Measurements from ENCODE around the gene DEUP1.

DEUP1 gene

GRCh38 chr11:93288079-93288478 lies 42.5 kb upstream of the DEUP1 start:
- Histone ChIP-seq H3K36me3 (ENCODE audit: insufficient read depth, low read length) (no peaks in the 10 kb centered on the region), H2AFZ (ENCODE audit: low read depth, low read length) (no peak overlapping the region), H3K27me3 (ENCODE audit: insufficient read depth, low read length, poor library complexity) (no peaks in the 10 kb centered on the region), H3K4me3 (ENCODE audit: low read depth in 1 of 2, low read length in 2 of 2) (no peak overlapping the region), H3K4me1 (ENCODE audit: insufficient read depth, low read length) (no peaks in the 10 kb centered on the region), H3K4me2 (ENCODE audit: insufficient read depth, low read length) (no peak overlapping the region), H3K27ac (ENCODE audit: low read length) (no peak overlapping the region), H3K9ac (ENCODE audit: low read depth, low read length) (no peak overlapping the region), H3K79me2 (ENCODE audit: insufficient read depth, low read length) (no peaks in the 10 kb centered on the region), H4K20me1 (ENCODE audit: insufficient read depth, low read length) (no peaks in the 10 kb centered on the region), H3K9me3 (ENCODE audit: insufficient read depth, low read length, severe bottlenecking) (no peaks in the 10 kb centered on the region)
- ATAC-seq (ENCODE audit: insufficient read depth, low read depth): no peak
- DNase-seq: no peak
- TF ChIP-seq EZH2 (IDR thresholded peaks at IDR 0.05; ENCODE audit: borderline replicate concordance, low read depth, low read length, severe bottlenecking): no peak
- TF ChIP-seq CTCF (IDR thresholded peaks at IDR 0.05; ENCODE audit: borderline replicate concordance, extremely low read depth, low read length, poor library complexity, severe bottlenecking): no peak

- Histone ChIP-seq H3K4me3 (ENCODE audit: low read depth in 1 of 2, low read length in 2 of 2) (no peak overlapping the region), H3K4me2 (ENCODE audit: insufficient read depth, low read length) (no peak overlapping the region), H3K27me3 (ENCODE audit: insufficient read depth, low read length, poor library complexity) (no peaks in the 10 kb centered on the region), H2AFZ (ENCODE audit: low read depth, low read length) (no peak overlapping the region), H3K9ac (ENCODE audit: low read depth, low read length) (no peak overlapping the region), H3K4me1 (ENCODE audit: insufficient read depth, low read length) (no peaks in the 10 kb centered on the region), H3K9me3 (ENCODE audit: insufficient read depth, low read length, severe bottlenecking) (no peaks in the 10 kb centered on the region), H3K36me3 (ENCODE audit: insufficient read depth, low read length) (no peaks in the 10 kb centered on the region), H4K20me1 (ENCODE audit: insufficient read depth, low read length) (no peaks in the 10 kb centered on the region), H3K27ac (ENCODE audit: low read length) (no peak overlapping the region), H3K79me2 (ENCODE audit: insufficient read depth, low read length) (no peaks in the 10 kb centered on the region)
- DNase-seq (no peak), ATAC-seq (ENCODE audit: insufficient read depth, low read depth) (no peak)
- TF ChIP-seq EZH2 (IDR thresholded peaks at IDR 0.05; ENCODE audit: borderline replicate concordance, low read depth, low read length, severe bottlenecking): no peak
- TF ChIP-seq CTCF (IDR thresholded peaks at IDR 0.05; ENCODE audit: borderline replicate concordance, extremely low read depth, low read length, poor library complexity, severe bottlenecking): no peak
Observed at GRCh38 chr11:93288767-93289166, 41.8 kb upstream of the DEUP1 start.

- DNase-seq (no peak), ATAC-seq (ENCODE audit: insufficient read depth, low read depth) (no peak)
- Histone ChIP-seq H2AFZ (ENCODE audit: low read depth, low read length) (no peak overlapping the region), H3K4me3 (ENCODE audit: low read depth in 1 of 2, low read length in 2 of 2) (no peak overlapping the region), H3K9ac (ENCODE audit: low read depth, low read length) (no peak overlapping the region), H3K79me2 (ENCODE audit: insufficient read depth, low read length) (no peaks in the 10 kb centered on the region), H3K36me3 (ENCODE audit: insufficient read depth, low read length) (no peaks in the 10 kb centered on the region), H3K27me3 (ENCODE audit: insufficient read depth, low read length, poor library complexity) (no peaks in the 10 kb centered on the region), H3K4me1 (ENCODE audit: insufficient read depth, low read length) (no peaks in the 10 kb centered on the region), H3K27ac (ENCODE audit: low read length) (no peak overlapping the region), H4K20me1 (ENCODE audit: insufficient read depth, low read length) (no peaks in the 10 kb centered on the region), H3K9me3 (ENCODE audit: insufficient read depth, low read length, severe bottlenecking) (no peaks in the 10 kb centered on the region), H3K4me2 (ENCODE audit: insufficient read depth, low read length) (no peak overlapping the region)
- TF ChIP-seq EZH2 (IDR thresholded peaks at IDR 0.05; ENCODE audit: borderline replicate concordance, low read depth, low read length, severe bottlenecking): no peak
- no peak for TF ChIP-seq CTCF (IDR thresholded peaks at IDR 0.05; ENCODE audit: borderline replicate concordance, extremely low read depth, low read length, poor library complexity, severe bottlenecking)
Observed at GRCh38 chr11:93289782-93290463, 40.6 kb upstream of the DEUP1 start.

All from DND-41 (cell line).